Measurements from ENCODE around the gene FCN3.

Gene FCN3

GRCh38 chr1:27335506-27336422 is 38.9 kb downstream of the FCN3 start:
- no peak for DNase-seq

GRCh38 chr1:27333717-27334279 is 40.8 kb downstream of the FCN3 start:
- DNase-seq = no peak

GRCh38 chr1:27332536-27333281 is 41.9 kb downstream of the FCN3 start:
- DNase-seq = peak; percentile 59 to 63

- no peak for DNase-seq
Observed at GRCh38 chr1:27331922-27332321, 42.7 kb downstream of the FCN3 start.

GRCh38 chr1:27331426-27331825 is 43.2 kb downstream of the FCN3 start:
- no peak for DNase-seq

- DNase-seq = no peak
Observed at GRCh38 chr1:27330786-27331185, 43.8 kb downstream of the FCN3 start.

- DNase-seq = no peak
Observed at GRCh38 chr1:27327964-27328363, 46.7 kb downstream of the FCN3 start.

- no peak for DNase-seq
Observed at GRCh38 chr1:27325286-27325685, 49.3 kb downstream of the FCN3 start.

GRCh38 chr1:27322569-27323240 is 51.9 kb downstream of the FCN3 start:
- DNase-seq = no peak

GRCh38 chr1:27321813-27322568 is 52.6 kb downstream of the FCN3 start, which contains the start of gene TMEM222:
Gene TMEM222, plus strand, starts transcription at chr1:27322163. Its CDS starts 35 bp downstream, at chr1:27322198.
- DNase-seq = peak; percentile 97 to 98

All from stimulated activated CD4-positive, alpha-beta T cell treated with anti-CD3 and anti-CD28 coated beads, Interleukin-2, amount 100 ng/mL, for 24 hours (primary cell).